SK-N-SH (cell line): Measurements from ENCODE around the gene UNC5B. TPM values are rescaled to one million over a fixed set of nuclear protein-coding genes. Genes with fewer than 3 reads are reported as not detected.

ENCODE experiments used
- CTCF ChIA-PET: fragments of 300-600, 350-600 bp; formaldehyde crosslinking; extraction: SDS; loops from one replicate; lab custom pipeline; 2021; lab: Yijun Ruan, JAX
- POLR2A ChIA-PET: fragments of 350-600 bp; sonication (Branson Sonifier 250); formaldehyde crosslinking; extraction: SDS; loops from one replicate; lab custom pipeline; 2020; ENCODE audit warnings: antibody characterized with exemption, inconsistent platforms; lab: Yijun Ruan, JAX
- DNase-seq: peaks from one replicate; pipeline ENCODE4 v3.0.0; 2012
- H2AFZ ChIP-seq: fragments of 200-600 bp; sonication (generic); 2 replicates; pipeline ENCODE4 v1.8.1; 2016; ENCODE audit warnings: antibody characterized with exemption, mild to moderate bottlenecking, low read depth
- H3F3A ChIP-seq: fragments of 200-600 bp; sonication (generic); replicated peaks from 2 replicates; pipeline ENCODE3; 2016; ENCODE audit warnings: antibody characterized with exemption, mild to moderate bottlenecking; ENCODE audit not compliant: insufficient read depth
- H3K27ac ChIP-seq, 2 experiments: fragments of 200-500 bp in 1 of 2; fragments of 200-600 bp in 1 of 2; sonication (Bioruptor generic) in 1 of 2; sonication (generic), shearing (Covaris generic) in 1 of 2; 2 replicates each; pipeline versions ENCODE4 v1.5.1 to v1.6.1; 2014 to 2016; ENCODE audit warnings: low read depth in 2 of 2, inconsistent platforms in 1 of 2, low read length in 1 of 2, mild to moderate bottlenecking in 1 of 2, mixed read lengths in 1 of 2
- H3K27me3 ChIP-seq: fragments of 200-600 bp; sonication (generic), shearing (Covaris generic); 2 replicates; pipeline ENCODE4 v1.6.1; 2016; ENCODE audit warnings: mixed run types; ENCODE audit not compliant: insufficient read depth
- H3K36me3 ChIP-seq, 2 experiments: fragments of 200-500 bp in 1 of 2; fragments of 200-600 bp in 1 of 2; sonication (Bioruptor generic) in 1 of 2; sonication (generic) in 1 of 2; replicated peaks in 1 of 2; 2 replicates each; pipeline versions ENCODE3 to v1.5.1; 2014 to 2016; ENCODE audit warnings: low read length in 1 of 2, mild to moderate bottlenecking in 1 of 2; ENCODE audit not compliant: insufficient read depth in 2 of 2, control insufficient read depth in 1 of 2
- H3K4me1 ChIP-seq, 2 experiments: fragments of 200-500 bp in 1 of 2; fragments of 200-600 bp in 1 of 2; sonication (Bioruptor generic) in 1 of 2; sonication (generic), shearing (Covaris generic) in 1 of 2; 2 replicates each; pipeline versions ENCODE4 v1.5.1 to v1.6.1; 2014 to 2016; ENCODE audit warnings: low read depth in 1 of 2, low read length in 1 of 2, mixed run types in 1 of 2; ENCODE audit not compliant: insufficient read depth in 2 of 2, control insufficient read depth in 1 of 2
- H3K4me2 ChIP-seq: fragments of 200-600 bp; sonication (generic), shearing (Covaris generic); 2 replicates; pipeline ENCODE4 v1.6.1; 2017; ENCODE audit warnings: mixed run types
- H3K4me3 ChIP-seq, 2 experiments: fragments of 200-500 bp in 1 of 2; fragments of 200-600 bp in 1 of 2; sonication (Bioruptor generic) in 1 of 2; sonication (generic), shearing (Covaris generic) in 1 of 2; 2 replicates each; pipeline versions ENCODE4 v1.5.1 to v1.8.1; 2014 to 2016; ENCODE audit warnings: low read depth in 2 of 2, inconsistent platforms in 1 of 2, low read length in 1 of 2, mild to moderate bottlenecking in 1 of 2, mixed read lengths in 1 of 2, moderate library complexity in 1 of 2
- H3K79me2 ChIP-seq: fragments of 200-600 bp; sonication (generic); 2 replicates; pipeline ENCODE4 v1.8.1; 2017; ENCODE audit warnings: mild to moderate bottlenecking; ENCODE audit not compliant: insufficient read depth
- H3K9ac ChIP-seq: fragments of 200-600 bp; sonication (generic); 2 replicates; pipeline ENCODE4 v1.6.1; 2017; ENCODE audit warnings: mixed run types
- H3K9me2 ChIP-seq: fragments of 200-600 bp; sonication (generic); 2 replicates; pipeline ENCODE4 v1.6.1; 2017; ENCODE audit warnings: mixed run types
- H3K9me3 ChIP-seq: fragments of 200-600 bp; sonication (generic); 2 replicates; pipeline ENCODE4 v1.6.1; 2017; ENCODE audit warnings: mixed run types, mild to moderate bottlenecking, moderate library complexity
- H4K20me1 ChIP-seq: fragments of 200-600 bp; sonication (generic); 2 replicates; pipeline ENCODE4 v1.6.1; 2017; ENCODE audit warnings: mild to moderate bottlenecking, mixed run types; ENCODE audit not compliant: insufficient read depth
- CTCF ChIP-seq: fragments of 200-600 bp; sonication (generic); IDR thresholded peaks from 2 replicates; pipeline ENCODE4 v1.6.1; 2017; ENCODE audit warnings: antibody characterized with exemption, mild to moderate bottlenecking, moderate library complexity
- EP300 ChIP-seq, 2 experiments: IDR thresholded peaks; 2 replicates each; pipeline versions ENCODE4 v1.4.0 to v1.6.1; 2012; ENCODE audit warnings: borderline replicate concordance in 1 of 2, low read depth in 1 of 2, low read length in 1 of 2
- MAX ChIP-seq: IDR thresholded peaks from 2 replicates; pipeline ENCODE4 v1.4.0; 2012; ENCODE audit warnings: low read depth
- PBX3 ChIP-seq: IDR thresholded peaks from 2 replicates; pipeline ENCODE4; 2012
- POLR2AphosphoS5 ChIP-seq: IDR thresholded peaks from 2 replicates; pipeline ENCODE4 v1.6.1; 2012; ENCODE audit warnings: low read depth, low read length
- RAD21 ChIP-seq: IDR thresholded peaks from 2 replicates; pipeline ENCODE4 v1.6.1; 2012; ENCODE audit warnings: mild to moderate bottlenecking, low read length
- REST ChIP-seq: IDR thresholded peaks from 2 replicates; pipeline ENCODE4 v1.6.1; 2012; ENCODE audit warnings: mild to moderate bottlenecking, low read depth, low read length, moderate library complexity
- TAF1 ChIP-seq: IDR thresholded peaks from 2 replicates; pipeline ENCODE4 v1.6.1; 2012; ENCODE audit warnings: low read depth, mild to moderate bottlenecking, low read length, moderate library complexity, borderline replicate concordance
- TCF12 ChIP-seq: IDR thresholded peaks from 2 replicates; pipeline ENCODE4 v1.4.0; 2012
- WGBS: methylation state at CpG from one replicate; pipeline ENCODE4 v1.1.6; 2017; ENCODE audit warnings: low lambda C conversion rate; 5-methylcytosine and 5-hydroxymethylcytosine counted together
- polyA plus RNA-seq, 3 experiments: library from polyadenylated mRNA; depleted of rRNA; stranded (reverse); fragments of >200 nt; gene quantifications; 2 replicates each; pipeline ENCODE4 v1.2.3, GENCODE V29; 2012

The UNC5B gene
- polyA plus RNA-seq, 1 of the 3 experiments (the other 2 are of a cell fraction), result 13.8 TPM

- H3K27ac ChIP-seq, result peak overlapping the region; percentile 34 to 98; a peak in 3 of 4 replicates
- peaks cover 48 to 78% of the 10 kb centered on the region in 2 experiments for H3K4me1 ChIP-seq
- POLR2A ChIA-PET, result interaction anchor here (0.9 to 3.7 kb wide), 4 partner anchors 14 to 34 kb away, joined by 3 to 23 read pairs (median 4); no protein-coding TSS in a partner anchor
- H3K4me3 ChIP-seq, result no peak overlapping the region
- peak overlapping the region; percentile 29; the same call in 1 of the 2 replicates for H3K4me2 ChIP-seq
- 92% methylated on average over 5 of the region's 5 CpGs for WGBS
- peaks cover 14% of the 10 kb centered on the region for H3F3A ChIP-seq
- H3K9me2 ChIP-seq, result no peaks in the 10 kb centered on the region
- CTCF ChIA-PET, result interaction anchor here (0.7 to 7.0 kb wide), 13 partner anchors 9 to 318 kb away, joined by 3 to 71 read pairs (median 6); partner anchors contain the start of gene UNC5B
- H4K20me1 ChIP-seq, result peaks cover 89% of the 10 kb centered on the region
- no peak overlapping the region for H3K9ac ChIP-seq
- no peak for TF ChIP-seq PBX3
- no peak for TF ChIP-seq POLR2AphosphoS5
- TF ChIP-seq TAF1, result no peak
- TF ChIP-seq REST, result no peak
- H3K36me3 ChIP-seq, result peaks cover 0 to 3% of the 10 kb centered on the region in 2 experiments
- H2AFZ ChIP-seq, result no peak overlapping the region
- H3K9me3 ChIP-seq, result no peaks in the 10 kb centered on the region
- H3K79me2 ChIP-seq, result peaks cover 99% of the 10 kb centered on the region
- H3K27me3 ChIP-seq, result no peaks in the 10 kb centered on the region
- no peak for DNase-seq
Observed at GRCh38 chr10:71221586-71222202, 9.3 kb downstream of the UNC5B start.

- H3K27me3 ChIP-seq, result no peaks in the 10 kb centered on the region
- H3K9ac ChIP-seq, result no peak overlapping the region
- H3K36me3 ChIP-seq, result peaks cover 0 to 3% of the 10 kb centered on the region in 2 experiments
- 74% methylated on average over 5 of the region's 11 CpGs for WGBS
- no peaks in the 10 kb centered on the region for H3K9me2 ChIP-seq
- no peak overlapping the region for H2AFZ ChIP-seq
- H3K79me2 ChIP-seq, result peaks cover 98% of the 10 kb centered on the region
- H3K4me1 ChIP-seq, result peaks cover 44 to 75% of the 10 kb centered on the region in 2 experiments
- H4K20me1 ChIP-seq, result peaks cover 94% of the 10 kb centered on the region
- no peak overlapping the region; a peak in 1 of 4 replicates for H3K4me3 ChIP-seq
- ChIA-PET CTCF (interaction anchor here (0.8 to 7.0 kb wide), 14 partner anchors 8 to 325 kb away, joined by 3 to 71 read pairs (median 5); partner anchors contain the start of gene UNC5B), POLR2A (interaction anchor here (0.7 to 3.7 kb wide), 6 partner anchors 10 to 56 kb away, joined by 3 to 23 read pairs (median 7); partner anchors contain the start of gene UNC5B)
- peak overlapping the region; percentile 29 to 98 for H3K27ac ChIP-seq
- peaks cover 14% of the 10 kb centered on the region for H3F3A ChIP-seq
- no peak for DNase-seq
- peak overlapping the region; percentile 18; the same call in 1 of the 2 replicates for H3K4me2 ChIP-seq
- TF ChIP-seq CTCF, result peak; percentile 27; the same call in 1 of the 2 replicates
- TF ChIP-seq MAX, result no peak
- TF ChIP-seq RAD21, result no peak
- TF ChIP-seq EP300 (IDR thresholded peaks at IDR 0.05; ENCODE audit: borderline replicate concordance in 1 of 2, low read depth in 1 of 2, low read length in 1 of 2), result 0 out of 4 replicates have a peak, but pooled peaks of 1 of the 2 experiments have one; percentile 24
- 0 out of 2 replicates have a peak, but pooled peaks have one; percentile 7 for TF ChIP-seq TCF12
- H3K9me3 ChIP-seq, result no peaks in the 10 kb centered on the region
Observed at GRCh38 chr10:71222601-71223346, 10.4 kb downstream of the UNC5B start.
